HCT116 (cell line): Measurements from ENCODE around the gene EIF2AK2. TPM values are rescaled to one million over a fixed set of nuclear protein-coding genes. Genes with fewer than 3 reads are reported as not detected.

Source experiments
- ATAC-seq: fragments of 200-7000 bp; cut with Tn5 transposase; 2 replicates; pipeline ENCODE4 v1.9.1; 2020; ENCODE audit warnings: mild to moderate bottlenecking, moderate library complexity
- BruUV-seq: library from RNA; stranded (reverse); fragments of 400-500 nt; replicated peaks from 2 replicates; lab custom pipeline; 2021; lab: Mats Ljungman, UMichigan
- CTCF ChIA-PET: fragments of 300-600 bp; sonication (Branson Sonifier 250); formaldehyde crosslinking; loops from one replicate; lab custom pipeline; 2021; ENCODE audit warnings: antibody characterized with exemption; lab: Charles Lee
- POLR2A ChIA-PET: fragments of 300-600, 350-600 bp; sonication (Branson Sonifier 250); formaldehyde crosslinking; loops from one replicate; lab custom pipeline; 2021; ENCODE audit warnings: antibody characterized with exemption; lab: Charles Lee
- RAD21 ChIA-PET, 2 experiments: fragments of 300-600 bp; sonication (Branson Sonifier 250); formaldehyde crosslinking; loops; one replicate each; lab custom pipeline; 2023; ENCODE audit warnings: low total read pairs in 2 of 2; ENCODE audit not compliant: uncharacterized antibody in 2 of 2, unreplicated experiment in 2 of 2, low non-redundant PET in 1 of 2; lab: Charles Lee
- DNase-seq: peaks from one replicate; pipeline ENCODE4 v3.0.0-alpha.2; 2010; ENCODE audit warnings: low read depth, low spot score
- H2AFZ ChIP-seq: fragments of 200-600 bp; shearing (Covaris generic), sonication (generic); 2 replicates; pipeline ENCODE4 v1.6.1; 2017; ENCODE audit warnings: low read depth, mixed run types, mixed read lengths, antibody characterized with exemption, low read length; ENCODE audit not compliant: poor library complexity, severe bottlenecking
- H3K27ac ChIP-seq: 2 replicates; pipeline ENCODE4 v1.5.1; 2012; ENCODE audit warnings: low read depth, low read length
- H3K27me3 ChIP-seq: fragments of 200-600 bp; sonication (generic); 2 replicates; pipeline ENCODE4 v1.6.1; 2016; ENCODE audit warnings: mixed run types, low read length, mixed read lengths; ENCODE audit not compliant: insufficient read depth
- H3K36me3 ChIP-seq, 2 experiments: fragments of 200-500 bp in 1 of 2; fragments of 200-600 bp in 1 of 2; sonication (Bioruptor generic) in 1 of 2; sonication (generic) in 1 of 2; 2 replicates each; pipeline versions ENCODE4 v1.5.1 to v1.6.1; 2014 to 2016; ENCODE audit warnings: low read length in 2 of 2, inconsistent platforms in 1 of 2, mixed read lengths in 1 of 2, mixed run types in 1 of 2; ENCODE audit not compliant: insufficient read depth in 2 of 2, control insufficient read depth in 1 of 2
- H3K4me1 ChIP-seq, 2 experiments: fragments of 200-600 bp in 1 of 2; sonication (generic) in 1 of 2; 2 replicates each; pipeline versions ENCODE4 v1.5.1 to v1.6.1; 2012 to 2017; ENCODE audit warnings: low read length in 2 of 2, inconsistent platforms in 1 of 2, mild to moderate bottlenecking in 1 of 2, mixed read lengths in 1 of 2, mixed run types in 1 of 2, moderate library complexity in 1 of 2; ENCODE audit not compliant: insufficient read depth in 2 of 2, control insufficient read depth in 1 of 2
- H3K4me2 ChIP-seq: fragments of 200-600 bp; sonication (generic); 2 replicates; pipeline ENCODE4 v1.6.1; 2017; ENCODE audit warnings: mixed run types, low read length, mixed read lengths
- H3K4me3 ChIP-seq, 2 experiments: fragments of 200-600 bp in 1 of 2; sonication (generic) in 1 of 2; replicated peaks in 1 of 2; 2 replicates each; pipeline ENCODE4 v1.5.1; 2011 to 2016; ENCODE audit warnings: low read length in 2 of 2, control low read depth in 1 of 2, low read depth in 1 of 2, mild to moderate bottlenecking in 1 of 2, mixed read lengths in 1 of 2, mixed run types in 1 of 2
- H3K79me2 ChIP-seq: fragments of 200-600 bp; sonication (generic); 2 replicates; pipeline ENCODE4 v1.6.1; 2017; ENCODE audit warnings: mild to moderate bottlenecking, mixed run types, low read length, moderate library complexity, mixed read lengths; ENCODE audit not compliant: insufficient read depth
- H3K9ac ChIP-seq: fragments of 200-600 bp; sonication (generic); 2 replicates; pipeline ENCODE4 v1.6.1; 2016; ENCODE audit warnings: low read length, mixed read lengths
- H3K9me2 ChIP-seq: fragments of 200-600 bp; sonication (generic), shearing (Covaris generic); 2 replicates; pipeline ENCODE4 v1.6.1; 2017; ENCODE audit warnings: mixed run types, mild to moderate bottlenecking, moderate library complexity; ENCODE audit not compliant: insufficient read depth
- H3K9me3 ChIP-seq, 2 experiments: fragments of 200-500 bp in 1 of 2; fragments of 200-600 bp in 1 of 2; sonication (Bioruptor generic) in 1 of 2; sonication (generic) in 1 of 2; 2 replicates each; pipeline ENCODE4 v1.6.1; 2014 to 2017; ENCODE audit warnings: low read length in 2 of 2, mixed read lengths in 2 of 2, inconsistent platforms in 1 of 2, low read depth in 1 of 2, mild to moderate bottlenecking in 1 of 2, mixed run types in 1 of 2, moderate library complexity in 1 of 2; ENCODE audit not compliant: control insufficient read depth in 1 of 2, insufficient read depth in 1 of 2
- H4K20me1 ChIP-seq: fragments of 200-600 bp; sonication (generic), shearing (Covaris generic); 2 replicates; pipeline ENCODE4 v1.6.1; 2017; ENCODE audit warnings: mixed run types, mild to moderate bottlenecking, moderate library complexity; ENCODE audit not compliant: insufficient read depth
- ATF3 ChIP-seq: IDR thresholded peaks from 2 replicates; pipeline ENCODE4 v1.6.1; 2012
- CTCF ChIP-seq, 3 experiments: fragments of 200-600 bp in 1 of 3; sonication (generic) in 1 of 3; IDR thresholded peaks in 2 of 3; conservative IDR thresholded peaks in 1 of 3; 2 replicates each; pipeline ENCODE4 v1.5.1; 2012 to 2017; ENCODE audit warnings: low read depth in 2 of 3, low read length in 2 of 3, antibody characterized with exemption in 1 of 3, borderline replicate concordance in 1 of 3, control low read depth in 1 of 3, mild to moderate bottlenecking in 1 of 3, mixed read lengths in 1 of 3, mixed run types in 1 of 3, moderate library complexity in 1 of 3; ENCODE audit not compliant: insufficient read depth in 1 of 3
- EZH2phosphoT487 ChIP-seq: fragments of 200-600 bp; IDR thresholded peaks from 2 replicates; pipeline ENCODE4 v1.6.1; 2018; ENCODE audit warnings: antibody characterized with exemption, borderline replicate concordance
- JUND ChIP-seq: IDR thresholded peaks from 2 replicates; pipeline ENCODE4 v1.6.1; 2012
- POLR2A ChIP-seq: IDR thresholded peaks from 2 replicates; pipeline ENCODE4 v1.7.0; 2011; ENCODE audit warnings: borderline replicate concordance; ENCODE audit not compliant: insufficient read depth, insufficient read length; ENCODE audit errors: extremely low read depth
- SP1 ChIP-seq: IDR thresholded peaks from 2 replicates; pipeline ENCODE4 v1.6.1; 2012; ENCODE audit warnings: low read depth
- TCF7L2 ChIP-seq: IDR thresholded peaks from 2 replicates; pipeline ENCODE4 v1.7.0; 2011; ENCODE audit warnings: borderline replicate concordance, inconsistent platforms; ENCODE audit not compliant: insufficient read depth, insufficient read length; ENCODE audit errors: extremely low read depth
- YY1 ChIP-seq: IDR thresholded peaks from 2 replicates; pipeline ENCODE4 v1.6.1; 2011; ENCODE audit warnings: low read length, low read depth, moderate library complexity, mild to moderate bottlenecking; ENCODE audit not compliant: insufficient replicate concordance; ENCODE audit errors: extremely low read depth
- ZBTB33 ChIP-seq: IDR thresholded peaks from 2 replicates; pipeline ENCODE4 v1.6.1; 2011; ENCODE audit warnings: mild to moderate bottlenecking, low read length, moderate library complexity; ENCODE audit not compliant: insufficient replicate concordance; ENCODE audit errors: extremely low read depth
- ZFX ChIP-seq: fragments of 450-650 bp; IDR thresholded peaks from 2 replicates; pipeline ENCODE4 v1.6.1; 2017
- ZNF274 ChIP-seq: fragments of 200-500 bp; sonication (Bioruptor generic); IDR thresholded peaks from 2 replicates; pipeline ENCODE4 v1.6.1; 2014; ENCODE audit warnings: mild to moderate bottlenecking, low read depth, low read length, inconsistent platforms
- intact Hi-C: fragments of 100-400 bp; cut with micrococcal nuclease; formaldehyde crosslinking; loops from 2 replicates; pipeline ENCODE4 v1.10.0; 2022
- total RNA-seq: library from RNA; stranded (reverse); gene quantifications from one replicate; pipeline ENCODE4 v1.2.1, GENCODE V29; 2021; ENCODE audit not compliant: unreplicated experiment
- TF ChIP-seq, protein P1 (sequence below): IDR thresholded peaks from 2 replicates; pipeline ENCODE4 v1.6.1; 2012

Gene EIF2AK2
- total RNA-seq, 1 experiment from 2014 or later: 40.7 TPM

DNA sequence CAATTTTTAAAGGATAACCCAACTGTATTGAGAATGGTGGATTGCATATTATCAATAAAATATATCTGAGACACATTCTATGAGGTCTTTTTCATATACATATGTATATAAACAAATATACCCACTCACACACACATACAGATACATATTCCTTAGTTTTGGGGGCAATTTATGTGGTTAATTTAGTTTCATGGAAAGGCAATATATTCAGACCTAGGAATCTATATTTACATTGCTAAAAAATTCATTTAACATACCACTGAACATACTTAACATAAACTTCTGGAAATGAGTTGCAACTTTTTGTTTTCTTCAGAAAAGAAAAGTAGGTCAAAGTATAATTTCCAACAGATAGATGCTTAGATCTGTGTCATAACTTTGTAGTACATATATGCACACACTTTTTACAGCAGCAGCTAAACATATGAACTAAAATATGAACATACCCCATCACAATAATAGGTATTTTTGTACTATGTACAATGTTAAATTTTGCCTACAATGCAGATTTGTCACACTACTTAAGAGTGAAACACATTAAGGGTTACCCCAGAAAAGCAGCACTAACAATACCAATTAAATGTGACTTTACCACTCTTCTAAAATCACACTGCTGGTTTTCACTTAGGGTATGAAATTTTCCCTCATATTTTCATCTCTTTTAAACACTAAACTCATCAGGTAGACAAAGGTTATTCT, 95.6 kb downstream of the EIF2AK2 start:
- ATAC-seq: no peak
- no peak overlapping the region for H3K4me3 ChIP-seq
- no TSS peak for BruUV-seq
- ChIA-PET POLR2A (no interaction called here), RAD21 (no interaction called here), CTCF (no interaction called here)
- no peaks in the 10 kb centered on the region for H3K4me1 ChIP-seq
- no peak for TF ChIP-seq ZBTB33
- TF ChIP-seq ZNF274: no peak
- no peak for TF ChIP-seq JUND
- TF ChIP-seq SP1: no peak
- no peak for TF ChIP-seq EZH2phosphoT487
- no peak for TF ChIP-seq ATF3
- H3K9me3 ChIP-seq: no peaks in the 10 kb centered on the region
- no peak for DNase-seq
- no peaks in the 10 kb centered on the region for H4K20me1 ChIP-seq
- peaks cover 3 to 10% of the 10 kb centered on the region in 2 experiments; a peak in 2 of 4 replicates for H3K36me3 ChIP-seq
- H3K27ac ChIP-seq: no peak overlapping the region
- no peak overlapping the region for H3K9ac ChIP-seq
- H3K9me2 ChIP-seq: no peaks in the 10 kb centered on the region
- no peak overlapping the region for H2AFZ ChIP-seq
- no peak overlapping the region for H3K4me2 ChIP-seq
- no peaks in the 10 kb centered on the region for H3K79me2 ChIP-seq
- no peaks in the 10 kb centered on the region for H3K27me3 ChIP-seq
- intact Hi-C loops: no loop called here

DNA sequence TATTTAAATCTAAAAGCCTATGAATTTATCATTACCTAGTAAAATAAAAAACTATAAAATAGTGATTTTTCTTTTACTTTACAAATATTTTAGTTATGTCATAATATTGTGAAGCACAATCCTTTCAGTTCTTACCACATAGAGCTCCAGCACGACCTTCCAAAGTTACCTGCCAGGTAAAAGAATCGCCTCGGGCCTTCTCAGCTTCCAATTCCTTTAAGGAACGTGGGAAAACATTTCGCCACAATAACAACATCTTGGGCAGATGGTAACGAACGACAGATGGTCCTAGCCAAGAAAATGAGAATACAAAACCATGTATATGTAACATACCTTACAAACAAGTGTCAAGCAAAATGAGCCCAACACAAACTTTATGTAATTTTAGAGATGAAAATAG, 96.3 kb downstream of the EIF2AK2 start:
- POLR2A ChIA-PET: no interaction called here
- CTCF ChIA-PET: no interaction called here
- Histone ChIP-seq H3K4me3 (no peak overlapping the region), H3K4me2 (no peak overlapping the region), H3K79me2 (no peaks in the 10 kb centered on the region), H3K4me1 (no peaks in the 10 kb centered on the region), H3K27ac (no peak overlapping the region), H4K20me1 (no peaks in the 10 kb centered on the region), H3K9ac (no peak overlapping the region), H3K36me3 (peaks cover 3 to 7% of the 10 kb centered on the region in 2 experiments; a peak in 2 of 4 replicates), H3K27me3 (no peaks in the 10 kb centered on the region), H3K9me3 (no peaks in the 10 kb centered on the region), H2AFZ (no peak overlapping the region), H3K9me2 (no peaks in the 10 kb centered on the region)
- RAD21 ChIA-PET: no interaction called here
- ATAC-seq (no peak), DNase-seq (no peak)
- TF ChIP-seq POLR2A (no peak), EZH2phosphoT487 (no peak), ATF3 (no peak), TCF7L2 (no peak), CTCF (IDR thresholded peaks at IDR 0.05 in 2 of 3, conservative IDR thresholded peaks at IDR 0.05 in 1 of 3; ENCODE audit: borderline replicate concordance in 1 of 3, insufficient read depth in 1 of 3, low read depth in 2 of 3, low read length in 2 of 3) (no peak), SP1 (no peak), ZFX (no peak), YY1 (no peak)
- TF ChIP-seq, protein P1, sequence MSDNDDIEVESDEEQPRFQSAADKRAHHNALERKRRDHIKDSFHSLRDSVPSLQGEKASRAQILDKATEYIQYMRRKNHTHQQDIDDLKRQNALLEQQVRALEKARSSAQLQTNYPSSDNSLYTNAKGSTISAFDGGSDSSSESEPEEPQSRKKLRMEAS: no peak
- BruUV-seq: no TSS peak
- intact Hi-C loops: no loop called here
